GM12878 (cell line): ENCODE measurements around the gene PITPNM1. TPM values are rescaled to one million over a fixed set of nuclear protein-coding genes. Genes with fewer than 3 reads are reported as not detected.

Experiments
- ATF7 ChIP-seq: fragments of 450-650 bp; IDR thresholded peaks from 2 replicates; pipeline ENCODE4 v1.6.1; 2016; ENCODE audit warnings: low read depth, mild to moderate bottlenecking
- CBFB ChIP-seq: IDR thresholded peaks from 2 replicates; pipeline ENCODE4 v1.6.1; 2016; ENCODE audit warnings: antibody characterized with exemption, low read depth
- DPF2 ChIP-seq: fragments of 450-650 bp; IDR thresholded peaks from 2 replicates; pipeline ENCODE4 v1.6.1; 2017; ENCODE audit warnings: mild to moderate bottlenecking
- EZH2 ChIP-seq: IDR thresholded peaks from 2 replicates; pipeline ENCODE4 v1.6.1; 2012; ENCODE audit warnings: low read depth, mild to moderate bottlenecking, control low read depth, inconsistent platforms, low read length, borderline replicate concordance; ENCODE audit not compliant: control insufficient read depth
- MEF2B ChIP-seq: fragments of 450-650 bp; IDR thresholded peaks from 2 replicates; pipeline ENCODE4 v1.6.1; 2018; ENCODE audit warnings: mild to moderate bottlenecking, moderate library complexity; ENCODE audit not compliant: partially characterized antibody, poor library complexity, severe bottlenecking
- NFYA ChIP-seq: IDR thresholded peaks from 2 replicates; pipeline ENCODE4 v1.6.1; 2011; ENCODE audit warnings: low read depth, mild to moderate bottlenecking, low read length, improper control_type of control experiment, borderline replicate concordance
- NR2F1 ChIP-seq: fragments of 450-650 bp; conservative IDR thresholded peaks from 2 replicates; pipeline ENCODE4 v1.6.1; 2017; ENCODE audit warnings: mild to moderate bottlenecking
- RAD21 ChIP-seq: IDR thresholded peaks from 2 replicates; pipeline ENCODE4 v1.6.1; 2011; ENCODE audit warnings: mild to moderate bottlenecking, low read depth, low read length, moderate library complexity; ENCODE audit not compliant: insufficient read depth
- SIX5 ChIP-seq: IDR thresholded peaks from 2 replicates; pipeline ENCODE4 v1.6.1; 2011; ENCODE audit warnings: mild to moderate bottlenecking, low read depth, low read length, moderate library complexity; ENCODE audit not compliant: severe bottlenecking
- SMAD1 ChIP-seq: fragments of 450-650 bp; IDR thresholded peaks from 2 replicates; pipeline ENCODE4 v1.6.1; 2018; ENCODE audit warnings: mild to moderate bottlenecking, low read depth; ENCODE audit not compliant: partially characterized antibody
- SMAD5 ChIP-seq: IDR thresholded peaks from 2 replicates; pipeline ENCODE4 v1.6.1; 2016; ENCODE audit warnings: antibody characterized with exemption, low read depth
- SPI1 ChIP-seq: IDR thresholded peaks from 2 replicates; pipeline ENCODE4 v1.6.1; 2011; ENCODE audit warnings: low read depth, mild to moderate bottlenecking, low read length, moderate library complexity, borderline replicate concordance; ENCODE audit not compliant: insufficient read depth
- STAT3 ChIP-seq: IDR thresholded peaks from 2 replicates; pipeline ENCODE4 v1.6.1; 2011; ENCODE audit warnings: low read depth, low read length, improper control_type of control experiment
- SUZ12 ChIP-seq: fragments of 200-600 bp; sonication (generic); IDR thresholded peaks from one replicate; pipeline ENCODE4 v1.6.1; 2018; ENCODE audit warnings: antibody characterized with exemption, mild to moderate bottlenecking; ENCODE audit not compliant: unreplicated experiment
- ZNF207 ChIP-seq: fragments of 450-650 bp; IDR thresholded peaks from 2 replicates; pipeline ENCODE4 v1.6.1; 2014; ENCODE audit warnings: antibody characterized with exemption, mild to moderate bottlenecking, borderline replicate concordance
- polyA plus RNA-seq, 11 experiments: library from polyadenylated mRNA; depleted of rRNA in 4 of 11; unstranded in 6 of 11; stranded (reverse) in 5 of 11; fragments of >200 nt; fragmentation: Nextera tagmentation in 4 of 11; fragmentation: Illumina TruSeq in 1 of 11; extraction: Ambion mirVana in 4 of 11; extraction: Trizol in 1 of 11; gene quantifications; 1 replicate in 1 of 11; 2 replicates in 10 of 11; pipeline versions ENCODE4 v1.2.1 to v1.2.3, GENCODE V29; 2011 to 2016; ENCODE audit warnings: inconsistent platforms in 2 of 11, missing spikeins in 2 of 11, low read depth in 1 of 11
- total RNA-seq, 4 experiments: library from RNA; depleted of rRNA in 3 of 4; stranded (reverse); fragments of >200 nt in 3 of 4; fragmentation: Illumina TruSeq in 1 of 4; extraction: Trizol in 1 of 4; gene quantifications; 2 replicates each; pipeline versions ENCODE4 v1.2.1 to v1.2.3, GENCODE V29; 2013 to 2021
- TF ChIP-seq, protein P1 (sequence below): IDR thresholded peaks from 2 replicates; pipeline ENCODE4 v1.6.1; 2011; ENCODE audit warnings: low read depth, low read length, improper control_type of control experiment, borderline replicate concordance
- TF ChIP-seq, protein P2 (sequence below): IDR thresholded peaks from 2 replicates; pipeline ENCODE4 v1.6.1; 2011; ENCODE audit warnings: mild to moderate bottlenecking, low read depth, low read length, moderate library complexity; ENCODE audit not compliant: insufficient replicate concordance
- TF ChIP-seq, protein P3 (sequence below): fragments of 450-650 bp; IDR thresholded peaks from 2 replicates; pipeline ENCODE4 v1.6.1; 2014; ENCODE audit warnings: mild to moderate bottlenecking
- TF ChIP-seq, protein P4 (sequence below): fragments of 450-650 bp; IDR thresholded peaks from 2 replicates; pipeline ENCODE4 v1.6.1; 2017; ENCODE audit warnings: antibody characterized with exemption, mild to moderate bottlenecking, moderate library complexity
- TF ChIP-seq, protein P5 (sequence below): fragments of 450-650 bp; formaldehyde crosslinking; IDR thresholded peaks from 2 replicates; pipeline ENCODE4 v1.4.0; 2022; ENCODE audit warnings: mild to moderate bottlenecking, moderate library complexity

PITPNM1 gene
- total and polyA plus RNA-seq, 10 of the 15 experiments (the other 5 are each of a cell fraction or from before 2014, with no cell fraction given) = 0.11 to 56.8 (median 16.5) TPM

DNA sequence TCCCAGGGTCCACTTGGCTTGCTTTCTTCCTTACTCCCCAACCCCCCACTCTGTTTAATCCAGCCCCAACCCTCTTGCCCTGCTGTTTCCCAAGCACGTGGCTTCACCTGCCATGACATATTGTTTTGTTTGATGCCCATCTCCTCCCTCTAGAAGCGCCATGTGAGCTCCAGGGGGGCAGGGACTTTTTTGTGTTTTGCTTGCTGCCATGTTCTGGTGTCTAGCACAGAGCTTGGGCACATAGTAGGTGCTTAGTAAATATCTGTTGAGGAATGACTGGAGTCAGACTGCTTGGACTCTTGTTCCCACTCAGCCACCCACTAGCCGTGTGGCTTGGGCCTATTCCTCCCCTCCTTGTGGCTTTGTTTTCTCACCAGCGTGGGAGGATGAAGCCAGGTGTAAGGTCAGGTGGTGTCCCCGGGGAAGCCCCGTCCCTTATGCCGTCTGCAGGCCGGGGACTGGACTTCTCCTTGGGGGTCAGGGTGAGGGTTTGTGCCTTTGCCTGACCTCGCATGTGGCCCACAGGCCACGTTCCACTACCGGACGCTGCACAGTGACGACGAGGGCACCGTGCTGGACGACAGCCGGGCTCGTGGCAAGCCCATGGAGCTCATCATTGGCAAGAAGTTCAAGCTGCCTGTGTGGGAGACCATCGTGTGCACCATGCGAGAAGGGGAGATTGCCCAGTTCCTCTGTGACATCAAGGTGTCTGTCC is 18.5 kb downstream of the PITPNM1 start (continued):
- TF ChIP-seq MEF2B = peak; percentile 89
- peak; percentile 18 for TF ChIP-seq SMAD1
- TF ChIP-seq, protein P1, sequence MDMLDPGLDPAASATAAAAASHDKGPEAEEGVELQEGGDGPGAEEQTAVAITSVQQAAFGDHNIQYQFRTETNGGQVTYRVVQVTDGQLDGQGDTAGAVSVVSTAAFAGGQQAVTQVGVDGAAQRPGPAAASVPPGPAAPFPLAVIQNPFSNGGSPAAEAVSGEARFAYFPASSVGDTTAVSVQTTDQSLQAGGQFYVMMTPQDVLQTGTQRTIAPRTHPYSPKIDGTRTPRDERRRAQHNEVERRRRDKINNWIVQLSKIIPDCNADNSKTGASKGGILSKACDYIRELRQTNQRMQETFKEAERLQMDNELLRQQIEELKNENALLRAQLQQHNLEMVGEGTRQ = peak; percentile 61
- TF ChIP-seq, protein P2, sequence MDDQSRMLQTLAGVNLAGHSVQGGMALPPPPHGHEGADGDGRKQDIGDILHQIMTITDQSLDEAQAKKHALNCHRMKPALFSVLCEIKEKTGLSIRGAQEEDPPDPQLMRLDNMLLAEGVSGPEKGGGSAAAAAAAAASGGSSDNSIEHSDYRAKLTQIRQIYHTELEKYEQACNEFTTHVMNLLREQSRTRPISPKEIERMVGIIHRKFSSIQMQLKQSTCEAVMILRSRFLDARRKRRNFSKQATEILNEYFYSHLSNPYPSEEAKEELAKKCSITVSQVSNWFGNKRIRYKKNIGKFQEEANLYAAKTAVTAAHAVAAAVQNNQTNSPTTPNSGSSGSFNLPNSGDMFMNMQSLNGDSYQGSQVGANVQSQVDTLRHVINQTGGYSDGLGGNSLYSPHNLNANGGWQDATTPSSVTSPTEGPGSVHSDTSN = no peak
- TF ChIP-seq, protein P3, sequence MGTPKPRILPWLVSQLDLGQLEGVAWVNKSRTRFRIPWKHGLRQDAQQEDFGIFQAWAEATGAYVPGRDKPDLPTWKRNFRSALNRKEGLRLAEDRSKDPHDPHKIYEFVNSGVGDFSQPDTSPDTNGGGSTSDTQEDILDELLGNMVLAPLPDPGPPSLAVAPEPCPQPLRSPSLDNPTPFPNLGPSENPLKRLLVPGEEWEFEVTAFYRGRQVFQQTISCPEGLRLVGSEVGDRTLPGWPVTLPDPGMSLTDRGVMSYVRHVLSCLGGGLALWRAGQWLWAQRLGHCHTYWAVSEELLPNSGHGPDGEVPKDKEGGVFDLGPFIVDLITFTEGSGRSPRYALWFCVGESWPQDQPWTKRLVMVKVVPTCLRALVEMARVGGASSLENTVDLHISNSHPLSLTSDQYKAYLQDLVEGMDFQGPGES = no peak; the same call in 1 of the 2 replicates
- no peak for TF ChIP-seq EZH2
- TF ChIP-seq ATF7 = peak; percentile 88
- peak; percentile 70 for TF ChIP-seq SPI1
- TF ChIP-seq, protein P4, sequence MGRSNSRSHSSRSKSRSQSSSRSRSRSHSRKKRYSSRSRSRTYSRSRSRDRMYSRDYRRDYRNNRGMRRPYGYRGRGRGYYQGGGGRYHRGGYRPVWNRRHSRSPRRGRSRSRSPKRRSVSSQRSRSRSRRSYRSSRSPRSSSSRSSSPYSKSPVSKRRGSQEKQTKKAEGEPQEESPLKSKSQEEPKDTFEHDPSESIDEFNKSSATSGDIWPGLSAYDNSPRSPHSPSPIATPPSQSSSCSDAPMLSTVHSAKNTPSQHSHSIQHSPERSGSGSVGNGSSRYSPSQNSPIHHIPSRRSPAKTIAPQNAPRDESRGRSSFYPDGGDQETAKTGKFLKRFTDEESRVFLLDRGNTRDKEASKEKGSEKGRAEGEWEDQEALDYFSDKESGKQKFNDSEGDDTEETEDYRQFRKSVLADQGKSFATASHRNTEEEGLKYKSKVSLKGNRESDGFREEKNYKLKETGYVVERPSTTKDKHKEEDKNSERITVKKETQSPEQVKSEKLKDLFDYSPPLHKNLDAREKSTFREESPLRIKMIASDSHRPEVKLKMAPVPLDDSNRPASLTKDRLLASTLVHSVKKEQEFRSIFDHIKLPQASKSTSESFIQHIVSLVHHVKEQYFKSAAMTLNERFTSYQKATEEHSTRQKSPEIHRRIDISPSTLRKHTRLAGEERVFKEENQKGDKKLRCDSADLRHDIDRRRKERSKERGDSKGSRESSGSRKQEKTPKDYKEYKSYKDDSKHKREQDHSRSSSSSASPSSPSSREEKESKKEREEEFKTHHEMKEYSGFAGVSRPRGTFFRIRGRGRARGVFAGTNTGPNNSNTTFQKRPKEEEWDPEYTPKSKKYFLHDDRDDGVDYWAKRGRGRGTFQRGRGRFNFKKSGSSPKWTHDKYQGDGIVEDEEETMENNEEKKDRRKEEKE = no peak
- TF ChIP-seq SUZ12 = no peak
- no peak for TF ChIP-seq SMAD5
- peak; percentile 96 for TF ChIP-seq NR2F1
- 0 out of 2 replicates have a peak, but pooled peaks have one; percentile 3 for TF ChIP-seq RAD21
- TF ChIP-seq, protein P5, sequence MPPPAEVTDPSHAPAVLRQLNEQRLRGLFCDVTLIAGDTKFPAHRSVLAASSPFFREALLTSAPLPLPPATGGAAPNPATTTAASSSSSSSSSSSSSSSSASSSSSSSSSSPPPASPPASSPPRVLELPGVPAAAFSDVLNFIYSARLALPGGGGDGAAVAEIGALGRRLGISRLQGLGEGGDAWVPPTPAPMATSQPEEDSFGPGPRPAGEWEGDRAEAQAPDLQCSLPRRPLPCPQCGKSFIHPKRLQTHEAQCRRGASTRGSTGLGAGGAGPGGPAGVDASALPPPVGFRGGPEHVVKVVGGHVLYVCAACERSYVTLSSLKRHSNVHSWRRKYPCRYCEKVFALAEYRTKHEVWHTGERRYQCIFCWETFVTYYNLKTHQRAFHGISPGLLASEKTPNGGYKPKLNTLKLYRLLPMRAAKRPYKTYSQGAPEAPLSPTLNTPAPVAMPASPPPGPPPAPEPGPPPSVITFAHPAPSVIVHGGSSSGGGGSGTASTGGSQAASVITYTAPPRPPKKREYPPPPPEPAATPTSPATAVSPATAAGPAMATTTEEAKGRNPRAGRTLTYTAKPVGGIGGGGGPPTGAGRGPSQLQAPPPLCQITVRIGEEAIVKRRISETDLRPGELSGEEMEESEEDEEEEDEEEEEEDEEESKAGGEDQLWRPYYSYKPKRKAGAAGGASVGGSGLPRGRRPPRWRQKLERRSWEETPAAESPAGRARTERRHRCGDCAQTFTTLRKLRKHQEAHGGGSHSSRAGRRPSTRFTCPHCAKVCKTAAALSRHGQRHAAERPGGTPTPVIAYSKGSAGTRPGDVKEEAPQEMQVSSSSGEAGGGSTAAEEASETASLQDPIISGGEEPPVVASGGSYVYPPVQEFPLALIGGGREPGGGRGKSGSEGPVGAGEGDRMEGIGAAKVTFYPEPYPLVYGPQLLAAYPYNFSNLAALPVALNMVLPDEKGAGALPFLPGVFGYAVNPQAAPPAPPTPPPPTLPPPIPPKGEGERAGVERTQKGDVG = no peak
- TF ChIP-seq SIX5 = no peak
- no peak for TF ChIP-seq NFYA
- peak; percentile 96 for TF ChIP-seq CBFB
- TF ChIP-seq ZNF207 = no peak
- peak; percentile 100 for TF ChIP-seq DPF2
- no peak for TF ChIP-seq STAT3
